ENCODE data around the gene PAXX. TPM values are rescaled to one million over a fixed set of nuclear protein-coding genes. Genes with fewer than 3 reads are reported as not detected.

The PAXX gene
- total RNA-seq, 1 donor from 2014 or later: 8.3 TPM

DNA sequence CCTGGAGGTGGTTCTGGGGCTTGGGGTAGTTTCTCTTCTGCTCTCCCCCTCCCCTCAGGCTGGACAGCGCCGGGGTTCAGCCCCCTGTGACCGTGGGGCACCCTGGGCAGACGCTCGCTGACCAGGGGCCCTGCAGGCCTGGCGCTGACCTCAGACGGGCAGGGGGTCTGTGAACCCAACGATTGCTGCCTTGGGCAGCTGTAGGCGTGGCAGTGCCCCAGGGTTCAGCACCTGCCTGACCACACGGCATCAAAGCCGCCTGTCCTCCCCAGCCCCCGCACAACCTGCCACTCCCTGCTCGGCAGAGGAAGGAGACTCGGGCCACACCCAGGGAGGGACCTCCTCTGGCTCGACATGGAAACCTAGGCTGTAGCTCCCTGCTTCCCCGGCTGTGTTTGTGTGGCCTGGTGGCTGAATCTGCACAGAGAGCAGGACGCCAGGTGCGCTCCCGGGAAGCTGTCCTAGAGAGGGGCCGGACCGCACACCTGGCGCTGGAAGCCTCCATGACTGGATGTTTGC, 28.0 kb upstream of the PAXX start:
- Mint-ChIP-seq H3K36me3 (ENCODE audit: low read depth, unreplicated experiment) (no peaks in the 10 kb centered on the region), H3K27me3 (ENCODE audit: unreplicated experiment) (peaks cover 6% of the 10 kb centered on the region), H3K4me3 (ENCODE audit: unreplicated experiment) (no peak overlapping the region), H3K4me1 (ENCODE audit: unreplicated experiment) (no peaks in the 10 kb centered on the region), H3K9me3 (ENCODE audit: unreplicated experiment) (no peaks in the 10 kb centered on the region), H3K27ac (ENCODE audit: unreplicated experiment) (no peak overlapping the region)
- TF ChIP-seq, protein P1, sequence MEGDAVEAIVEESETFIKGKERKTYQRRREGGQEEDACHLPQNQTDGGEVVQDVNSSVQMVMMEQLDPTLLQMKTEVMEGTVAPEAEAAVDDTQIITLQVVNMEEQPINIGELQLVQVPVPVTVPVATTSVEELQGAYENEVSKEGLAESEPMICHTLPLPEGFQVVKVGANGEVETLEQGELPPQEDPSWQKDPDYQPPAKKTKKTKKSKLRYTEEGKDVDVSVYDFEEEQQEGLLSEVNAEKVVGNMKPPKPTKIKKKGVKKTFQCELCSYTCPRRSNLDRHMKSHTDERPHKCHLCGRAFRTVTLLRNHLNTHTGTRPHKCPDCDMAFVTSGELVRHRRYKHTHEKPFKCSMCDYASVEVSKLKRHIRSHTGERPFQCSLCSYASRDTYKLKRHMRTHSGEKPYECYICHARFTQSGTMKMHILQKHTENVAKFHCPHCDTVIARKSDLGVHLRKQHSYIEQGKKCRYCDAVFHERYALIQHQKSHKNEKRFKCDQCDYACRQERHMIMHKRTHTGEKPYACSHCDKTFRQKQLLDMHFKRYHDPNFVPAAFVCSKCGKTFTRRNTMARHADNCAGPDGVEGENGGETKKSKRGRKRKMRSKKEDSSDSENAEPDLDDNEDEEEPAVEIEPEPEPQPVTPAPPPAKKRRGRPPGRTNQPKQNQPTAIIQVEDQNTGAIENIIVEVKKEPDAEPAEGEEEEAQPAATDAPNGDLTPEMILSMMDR (IDR thresholded peaks at IDR 0.05; ENCODE audit: unreplicated experiment): no peak
- DNase-seq (ENCODE audit: low spot score): no peak

DNA sequence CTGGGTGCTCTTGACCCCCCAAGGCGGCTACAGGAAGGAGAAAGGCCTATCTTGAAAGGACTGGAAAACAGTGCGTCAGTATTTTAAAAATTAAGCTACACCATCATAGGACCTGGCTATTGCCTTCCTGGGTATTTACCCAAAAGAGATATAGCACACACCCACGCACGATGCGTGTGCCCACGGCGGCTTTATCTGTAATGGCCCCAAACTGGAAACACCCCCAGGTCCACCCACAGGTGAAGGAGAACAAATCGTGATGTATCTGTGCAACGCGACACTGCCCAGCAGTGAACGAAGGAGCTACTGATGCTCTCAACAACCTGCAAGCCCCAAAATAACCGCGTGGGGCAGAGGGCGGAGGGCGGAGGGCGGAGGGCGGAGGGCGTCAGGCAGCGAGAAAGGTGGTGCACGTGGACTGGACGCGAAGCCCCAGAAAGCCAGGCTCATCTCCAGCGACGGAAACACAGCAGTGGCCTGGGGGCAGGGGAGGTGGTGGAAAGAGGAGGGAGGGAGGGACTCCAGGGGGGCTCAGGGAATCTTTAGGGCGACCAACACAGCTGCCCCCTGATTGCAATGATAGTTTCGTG, 27.3 kb upstream of the PAXX start:
- TF ChIP-seq, protein P1 (IDR thresholded peaks at IDR 0.05; ENCODE audit: unreplicated experiment): no peak
- H3K4me1 Mint-ChIP-seq (ENCODE audit: unreplicated experiment): no peaks in the 10 kb centered on the region
- no peaks in the 10 kb centered on the region for H3K9me3 Mint-ChIP-seq (ENCODE audit: unreplicated experiment)
- no peaks in the 10 kb centered on the region for H3K36me3 Mint-ChIP-seq (ENCODE audit: low read depth, unreplicated experiment)
- H3K27ac Mint-ChIP-seq (ENCODE audit: unreplicated experiment): no peak overlapping the region
- no peak for DNase-seq (ENCODE audit: low spot score)
- no peak overlapping the region for H3K4me3 Mint-ChIP-seq (ENCODE audit: unreplicated experiment)
- H3K27me3 Mint-ChIP-seq (ENCODE audit: unreplicated experiment): peaks cover 6% of the 10 kb centered on the region

DNA sequence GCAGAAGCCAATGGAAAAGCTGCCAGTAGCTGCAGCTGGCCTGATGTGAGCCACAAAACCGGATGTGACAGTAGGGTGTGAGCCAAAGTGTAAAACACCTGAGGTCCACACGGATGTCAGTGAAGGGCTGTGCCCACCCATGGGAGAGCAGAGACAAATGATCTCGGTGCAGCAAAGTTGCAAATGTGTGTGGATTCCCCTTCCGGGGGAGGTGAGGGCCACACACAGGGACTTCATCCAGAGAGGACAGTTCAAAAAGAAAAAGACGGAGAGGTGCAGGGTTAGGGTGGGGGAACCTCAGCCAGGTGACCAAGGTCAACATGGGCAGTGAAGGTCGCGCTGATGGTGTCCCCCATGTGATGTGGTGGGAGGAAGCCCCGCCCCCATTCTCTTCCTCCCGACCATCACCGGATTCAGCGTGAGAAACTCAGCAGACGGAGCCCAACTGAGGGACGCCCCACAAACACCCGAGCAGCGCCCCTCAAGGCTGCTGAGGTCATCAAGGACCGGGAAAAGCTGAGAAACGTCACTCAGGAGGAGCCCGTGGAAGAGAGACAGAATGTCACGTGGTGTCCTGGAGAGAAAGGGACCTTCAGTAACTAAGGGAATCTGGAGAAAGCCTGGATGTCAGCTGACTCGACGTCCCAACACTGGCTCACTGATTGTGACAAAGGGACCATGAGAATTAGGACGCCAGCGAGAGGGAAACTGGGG, 26.3 kb upstream of the PAXX start:
- no peak overlapping the region for H3K4me3 Mint-ChIP-seq (ENCODE audit: unreplicated experiment)
- no peak overlapping the region for H3K27ac Mint-ChIP-seq (ENCODE audit: unreplicated experiment)

DNA sequence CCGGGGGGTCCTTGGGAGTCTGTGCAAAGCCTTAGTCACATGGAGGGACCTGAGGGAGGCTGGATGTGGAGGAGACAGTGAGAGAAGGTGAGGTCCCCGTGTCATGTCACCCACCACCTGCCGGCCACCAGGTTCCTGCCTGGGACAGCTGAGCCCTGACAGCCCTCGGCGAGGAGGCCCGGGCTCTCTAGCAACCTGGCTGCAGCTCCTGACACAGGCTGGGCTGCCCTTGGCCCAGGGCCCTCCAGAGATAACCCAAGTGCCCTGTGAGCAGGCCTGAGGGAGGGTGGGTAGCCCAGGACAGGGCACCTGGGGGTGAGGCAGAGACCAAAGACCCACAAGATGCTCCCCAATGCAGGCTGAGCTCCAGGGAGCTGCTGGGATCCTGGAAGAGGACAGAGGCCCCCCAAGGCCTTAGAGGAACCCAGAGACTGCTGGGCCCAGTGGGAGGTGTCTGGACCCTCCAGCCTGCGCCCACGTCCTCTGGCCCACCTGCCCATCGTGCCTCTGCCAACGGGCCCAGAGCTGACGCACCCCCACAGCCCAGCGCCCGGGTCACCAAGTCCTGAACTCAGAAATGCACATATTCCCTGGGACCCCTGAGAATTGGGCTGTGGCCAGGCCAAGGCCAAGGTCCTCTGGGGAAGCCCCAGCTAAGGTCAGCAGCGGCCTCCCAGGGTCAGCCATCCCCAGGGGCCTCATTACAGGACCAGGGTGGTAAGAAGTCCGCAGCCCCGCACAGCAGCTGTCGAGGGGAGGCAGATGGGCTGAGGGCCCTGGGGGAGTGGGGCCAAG, 23.7 kb upstream of the PAXX start:
- Mint-ChIP-seq H3K4me1 (ENCODE audit: unreplicated experiment) (no peaks in the 10 kb centered on the region), H3K27me3 (ENCODE audit: unreplicated experiment) (peaks cover 6% of the 10 kb centered on the region), H3K4me3 (ENCODE audit: unreplicated experiment) (no peak overlapping the region), H3K9me3 (ENCODE audit: unreplicated experiment) (no peaks in the 10 kb centered on the region), H3K36me3 (ENCODE audit: low read depth, unreplicated experiment) (no peaks in the 10 kb centered on the region), H3K27ac (ENCODE audit: unreplicated experiment) (no peak overlapping the region)
- TF ChIP-seq, protein P1 (IDR thresholded peaks at IDR 0.05; ENCODE audit: unreplicated experiment): no peak
- DNase-seq (ENCODE audit: low spot score): no peak

More for the DNA sequence above, 26.3 kb upstream of the PAXX start:
- Mint-ChIP-seq H3K4me1 (ENCODE audit: unreplicated experiment) (no peaks in the 10 kb centered on the region), H3K36me3 (ENCODE audit: low read depth, unreplicated experiment) (no peaks in the 10 kb centered on the region), H3K9me3 (ENCODE audit: unreplicated experiment) (no peaks in the 10 kb centered on the region), H3K27me3 (ENCODE audit: unreplicated experiment) (peaks cover 6% of the 10 kb centered on the region)
- DNase-seq (ENCODE audit: low spot score): no peak
- TF ChIP-seq, protein P1 (IDR thresholded peaks at IDR 0.05; ENCODE audit: unreplicated experiment): no peak

Measured in endothelial cell (in vitro differentiated cells).